Activated CD8-positive, alpha-beta T cell treated with anti-CD3 and anti-CD28 coated beads, Interleukin-2, amount 10 ng/mL, durations not matched to agents 7 days and 5 days (primary cell): ENCODE data around the gene IQCN. TPM values are rescaled to one million over a fixed set of nuclear protein-coding genes. Genes with fewer than 3 reads are reported as not detected.

Source experiments
- ATAC-seq: fragments of 150-1000 bp; cut with Tn5 transposase; one replicate; pipeline ENCODE4 v1.10.0; 2021; ENCODE audit warnings: moderate library complexity
- CTCF ChIA-PET: fragments of 350-600 bp; sonication (Branson Sonifier 250); formaldehyde crosslinking; loops from one replicate; lab custom pipeline; 2021; ENCODE audit warnings: antibody characterized with exemption; lab: Charles Lee
- POLR2A ChIA-PET: fragments of 350-600 bp; sonication (Branson Sonifier 250); formaldehyde crosslinking; loops from one replicate; lab custom pipeline; 2021; ENCODE audit warnings: antibody characterized with exemption; lab: Charles Lee
- DNase-seq: peaks from one replicate; pipeline ENCODE4 v3.0.0-alpha.2; 2020
- H3K27ac Mint-ChIP-seq: one replicate; pipeline ENCODE4 v1.8.0; 2021; ENCODE audit warnings: mild to moderate bottlenecking, mixed read lengths
- H3K27me3 Mint-ChIP-seq: one replicate; pipeline ENCODE4 v1.8.0; 2021; ENCODE audit warnings: low read depth, mixed read lengths
- H3K36me3 Mint-ChIP-seq: one replicate; pipeline ENCODE4 v1.8.0; 2021; ENCODE audit warnings: low read depth, mixed read lengths
- H3K4me1 Mint-ChIP-seq: one replicate; pipeline ENCODE4 v1.8.0; 2021; ENCODE audit warnings: low read depth, mixed read lengths
- H3K4me3 Mint-ChIP-seq: one replicate; pipeline ENCODE4 v1.8.0; 2021; ENCODE audit warnings: mild to moderate bottlenecking, mixed read lengths
- H3K9me3 Mint-ChIP-seq: one replicate; pipeline ENCODE4 v1.8.0; 2022; ENCODE audit warnings: mixed read lengths; ENCODE audit not compliant: insufficient read depth
- total RNA-seq, 2 experiments: library from RNA; stranded (reverse); gene quantifications; one replicate each; pipeline ENCODE4 v1.2.3, GENCODE V29; 2021

Gene IQCN
- total RNA-seq, 2 experiments from 2014 or later, result 3.7 to 4.2 TPM

DNA sequence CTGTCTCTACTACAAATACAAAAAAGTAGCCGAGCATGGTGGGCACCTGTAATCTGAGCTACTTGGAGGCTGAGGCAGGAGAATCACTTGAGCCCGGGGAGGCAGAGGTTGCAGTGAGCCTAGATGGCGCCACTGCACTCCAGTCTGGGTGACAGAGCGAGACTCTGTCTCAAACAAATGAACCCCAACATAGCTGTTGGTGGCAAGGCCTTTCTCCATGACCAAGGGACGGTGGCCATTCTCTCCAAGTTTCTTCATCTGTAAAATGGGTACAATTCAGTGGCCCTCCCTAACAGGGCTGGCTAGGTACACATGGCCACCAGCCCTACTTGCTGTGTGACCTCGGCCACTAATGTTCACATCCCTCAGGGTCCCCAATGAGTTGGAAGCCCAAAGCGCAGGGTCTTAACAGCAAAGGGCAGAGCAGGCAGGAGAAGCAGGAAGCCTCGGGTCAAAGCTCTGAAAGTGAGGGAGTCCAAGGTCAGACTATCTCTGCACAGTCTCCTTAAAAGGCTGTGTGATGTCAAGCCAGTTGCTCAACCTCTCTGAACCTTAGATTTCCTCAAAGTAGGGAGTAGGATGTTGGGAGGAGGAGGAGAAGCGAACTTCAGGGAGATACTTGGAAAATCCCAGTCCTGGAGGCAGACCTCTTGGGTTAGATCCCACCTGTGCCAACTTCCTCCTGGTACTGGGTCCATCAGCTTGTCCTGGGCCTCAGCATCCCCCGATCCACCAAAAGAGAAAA is 4.4 kb upstream of the IQCN start:
- Mint-ChIP-seq H3K36me3 (peaks cover 53% of the 10 kb centered on the region), H3K27ac (peak overlapping the region; percentile 98), H3K27me3 (no peaks in the 10 kb centered on the region), H3K9me3 (no peaks in the 10 kb centered on the region), H3K4me1 (peaks cover 59% of the 10 kb centered on the region), H3K4me3 (peak overlapping the region; percentile 96)
- ChIA-PET POLR2A (interaction anchor here (0.8 to 8.6 kb wide), 13 partner anchors 9 to 278 kb away, joined by 3 to 647 read pairs (median 5); partner anchors contain the start of genes LSM4, RAB3A and SSBP4), CTCF (interaction anchor here (0.6 to 8.9 kb wide), 36 partner anchors 10 to 183 kb away, joined by 3 to 464 read pairs (median 7); partner anchors contain the start of genes LSM4, MPV17L2, RAB3A and SSBP4)
- DNase-seq (peak; percentile 70), ATAC-seq (no peak)

DNA sequence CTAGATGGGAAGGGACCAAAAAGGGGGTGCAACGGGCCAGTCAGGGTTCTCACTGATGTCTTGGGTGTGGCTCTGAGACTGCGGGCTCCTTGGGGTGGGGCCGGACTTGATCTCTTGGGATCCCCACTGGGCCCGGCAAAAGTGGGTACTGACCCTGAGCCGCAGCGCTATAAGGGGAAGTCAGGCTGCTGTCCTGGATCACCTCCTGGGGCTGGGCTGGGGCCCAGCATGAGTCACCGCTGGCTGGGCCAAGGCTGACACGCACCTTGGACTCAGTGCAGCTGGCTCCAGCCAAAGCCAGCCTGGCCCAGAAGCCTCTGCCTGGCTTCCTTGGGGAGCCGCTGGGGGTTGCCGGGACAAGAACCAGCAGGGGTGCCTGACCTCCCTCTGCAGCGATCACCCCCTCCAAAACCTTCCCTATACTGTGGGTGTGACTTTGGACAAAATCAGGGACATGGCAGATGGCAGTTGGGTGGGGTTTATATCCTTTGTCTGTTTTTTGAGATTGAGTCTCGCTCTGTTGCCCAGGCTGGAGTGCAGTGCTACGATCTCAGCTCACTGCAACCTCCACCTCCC is 617 bp upstream of the IQCN start:
- Mint-ChIP-seq H3K27ac (peak overlapping the region; percentile 57), H3K4me3 (no peak overlapping the region), H3K4me1 (peaks cover 49% of the 10 kb centered on the region), H3K9me3 (no peaks in the 10 kb centered on the region), H3K36me3 (peaks cover 48% of the 10 kb centered on the region), H3K27me3 (no peaks in the 10 kb centered on the region)
- peak; percentile 1 for ATAC-seq
- ChIA-PET POLR2A (interaction anchor here (0.8 to 8.6 kb wide), 5 partner anchors 10 to 54 kb away, joined by 3 to 647 read pairs (median 5); partner anchors contain the start of gene LSM4), CTCF (interaction anchor here (1.2 to 8.9 kb wide), 7 partner anchors 18 to 114 kb away, joined by 3 to 464 read pairs (median 5); partner anchors contain the start of gene LSM4)
- no peak for DNase-seq

DNA sequence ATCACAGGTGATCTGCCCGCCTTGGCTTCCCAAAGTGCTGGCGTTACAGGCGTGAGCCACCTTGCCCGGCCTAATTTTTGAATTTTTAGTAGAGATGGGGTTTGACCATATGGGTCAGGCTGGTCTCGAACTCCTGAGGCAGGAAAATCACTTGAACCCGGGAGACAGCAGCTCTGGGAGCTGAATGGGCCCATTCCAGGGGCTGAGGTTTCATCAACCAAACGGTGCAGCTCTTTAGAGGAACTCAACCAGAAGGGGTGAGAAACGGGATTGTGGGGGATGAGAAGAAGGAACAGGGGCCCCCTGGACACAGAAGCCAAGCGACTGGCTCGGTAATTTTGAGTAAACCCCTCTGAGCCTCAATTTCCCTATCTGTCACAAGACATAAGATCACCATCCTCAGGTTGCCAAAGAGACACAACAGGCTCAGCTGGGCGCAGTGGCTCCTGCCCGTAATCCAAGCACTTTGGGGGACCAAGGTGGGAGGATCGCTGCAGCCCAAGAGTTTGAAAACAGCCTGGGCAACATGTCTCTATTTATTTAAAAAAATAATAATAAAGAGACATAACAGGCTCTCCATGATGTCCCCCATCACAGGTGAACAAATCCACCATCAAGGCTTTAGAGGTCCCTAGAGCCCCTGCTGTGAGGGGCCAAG is 562 bp downstream of the IQCN start:
- Mint-ChIP-seq H3K36me3 (peaks cover 38% of the 10 kb centered on the region), H3K27me3 (no peaks in the 10 kb centered on the region), H3K9me3 (no peaks in the 10 kb centered on the region), H3K27ac (no peak overlapping the region), H3K4me1 (peaks cover 42% of the 10 kb centered on the region), H3K4me3 (no peak overlapping the region)
- ATAC-seq (no peak), DNase-seq (no peak)
- ChIA-PET CTCF (interaction anchor here (1.2 to 8.9 kb wide), 6 partner anchors 22 to 115 kb away, joined by 3 to 464 read pairs (median 8); partner anchors contain the start of gene LSM4), POLR2A (interaction anchor here (0.9 to 1.6 kb wide), 5 partner anchors 19 to 55 kb away, joined by 3 to 5 read pairs (median 3); partner anchors contain the start of gene LSM4)

DNA sequence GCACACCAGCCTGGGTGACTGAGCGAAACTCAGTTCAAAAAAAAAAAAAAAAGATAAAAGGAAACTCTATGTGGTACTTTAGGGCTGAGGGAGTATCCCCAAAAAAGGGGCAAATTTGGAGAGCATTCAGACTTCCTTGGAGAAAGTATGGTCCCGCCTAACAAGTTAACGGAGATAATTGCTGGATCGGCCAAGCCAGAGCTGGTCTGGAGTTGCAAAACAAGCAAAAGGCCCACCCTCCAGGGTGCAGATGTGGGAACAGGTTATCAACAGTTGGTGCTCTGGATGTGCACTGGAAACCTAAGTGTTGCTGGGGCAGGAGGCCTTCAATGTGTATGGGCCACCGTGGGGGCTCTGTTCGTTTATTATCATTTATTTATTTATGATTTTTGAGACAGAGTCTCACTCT is 2.8 kb downstream of the IQCN start:
- DNase-seq (no peak), ATAC-seq (no peak)
- H3K9me3 Mint-ChIP-seq, result no peaks in the 10 kb centered on the region
- H3K4me1 Mint-ChIP-seq, result peaks cover 27% of the 10 kb centered on the region
- no peak overlapping the region for H3K4me3 Mint-ChIP-seq
- CTCF ChIA-PET, result interaction anchor here (0.6 to 2.4 kb wide), 5 partner anchors 9 to 117 kb away, joined by 3 to 7 read pairs (median 3); partner anchors contain the start of genes LSM4 and MPV17L2
- peaks cover 27% of the 10 kb centered on the region for H3K36me3 Mint-ChIP-seq
- H3K27me3 Mint-ChIP-seq, result no peaks in the 10 kb centered on the region
- no peak overlapping the region for H3K27ac Mint-ChIP-seq
- POLR2A ChIA-PET, result no interaction called here

DNA sequence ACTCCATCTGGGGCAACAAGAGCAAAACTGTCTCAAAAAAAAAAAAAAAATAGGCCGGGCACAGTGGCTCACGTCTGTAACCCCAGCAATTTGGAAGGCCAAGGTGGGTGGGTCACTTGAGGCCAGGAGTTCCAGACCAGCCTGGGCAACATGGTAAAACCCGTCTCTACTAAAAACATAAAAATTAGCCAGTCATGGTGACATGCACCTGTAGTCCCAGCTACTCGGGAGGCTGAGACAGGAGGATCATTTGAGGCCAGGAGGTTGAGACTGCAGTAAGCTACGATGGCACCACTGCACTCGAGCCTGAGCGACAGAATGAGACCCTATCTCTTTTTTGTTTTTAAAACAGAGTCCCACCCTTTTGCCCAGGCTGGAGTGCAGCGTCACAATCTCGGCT is 3.9 kb downstream of the IQCN start:
- no peak overlapping the region for H3K4me3 Mint-ChIP-seq
- CTCF ChIA-PET, result interaction anchor here (0.6 to 4.3 kb wide), 5 partner anchors 9 to 182 kb away, joined by 3 to 25 read pairs (median 7); partner anchors contain the start of gene LSM4
- DNase-seq (no peak), ATAC-seq (no peak)
- H3K27ac Mint-ChIP-seq, result no peak overlapping the region
- POLR2A ChIA-PET, result no interaction called here
- H3K27me3 Mint-ChIP-seq, result no peaks in the 10 kb centered on the region
- no peaks in the 10 kb centered on the region for H3K9me3 Mint-ChIP-seq
- peaks cover 25% of the 10 kb centered on the region for H3K36me3 Mint-ChIP-seq
- peaks cover 30% of the 10 kb centered on the region for H3K4me1 Mint-ChIP-seq

DNA sequence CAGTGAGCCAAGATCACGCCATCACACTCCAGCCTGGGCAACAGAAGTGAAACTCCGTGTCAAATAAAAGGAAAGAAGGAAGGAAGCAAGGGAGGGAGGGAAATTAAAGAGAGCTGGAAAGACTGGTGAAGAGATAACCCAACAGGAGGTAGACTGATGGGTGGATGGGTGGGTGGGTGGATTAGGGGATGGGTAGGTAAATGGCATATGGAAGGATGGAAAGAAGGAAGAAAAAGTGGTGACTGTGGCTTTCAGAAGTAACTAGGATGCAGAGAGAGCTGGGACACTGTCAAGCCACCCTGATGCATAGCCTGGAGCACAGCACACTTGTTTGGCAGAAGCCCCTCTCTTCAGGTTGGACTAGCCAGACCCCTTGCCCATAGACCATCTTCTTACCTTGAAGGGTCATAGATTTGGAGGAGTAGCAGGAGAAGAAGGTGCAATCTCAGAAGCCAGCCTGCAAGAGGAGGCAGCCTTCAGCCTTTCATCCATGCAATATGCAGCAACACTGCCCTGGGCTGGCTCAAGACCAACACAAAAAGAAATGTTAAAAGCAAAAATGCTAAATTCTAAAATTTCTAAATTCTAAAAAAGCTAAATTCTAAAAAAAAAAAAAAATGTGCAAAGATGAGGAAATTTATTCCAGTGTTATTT is 5.1 kb downstream of the IQCN start:
- peaks cover 19% of the 10 kb centered on the region for H3K4me1 Mint-ChIP-seq
- ChIA-PET POLR2A (interaction anchor here (0.9 to 1.9 kb wide), 2 partner anchors 9 to 11 kb away, joined by 4 to 5 read pairs; no protein-coding TSS in a partner anchor), CTCF (interaction anchor here (0.6 to 4.3 kb wide), 7 partner anchors 10 to 216 kb away, joined by 3 to 25 read pairs (median 4); a partner anchor contains a TSS)
- H3K27me3 Mint-ChIP-seq, result no peaks in the 10 kb centered on the region
- ATAC-seq (no peak), DNase-seq (no peak)
- peaks cover 16% of the 10 kb centered on the region for H3K36me3 Mint-ChIP-seq
- H3K9me3 Mint-ChIP-seq, result no peaks in the 10 kb centered on the region
- H3K4me3 Mint-ChIP-seq, result no peak overlapping the region
- no peak overlapping the region for H3K27ac Mint-ChIP-seq

DNA sequence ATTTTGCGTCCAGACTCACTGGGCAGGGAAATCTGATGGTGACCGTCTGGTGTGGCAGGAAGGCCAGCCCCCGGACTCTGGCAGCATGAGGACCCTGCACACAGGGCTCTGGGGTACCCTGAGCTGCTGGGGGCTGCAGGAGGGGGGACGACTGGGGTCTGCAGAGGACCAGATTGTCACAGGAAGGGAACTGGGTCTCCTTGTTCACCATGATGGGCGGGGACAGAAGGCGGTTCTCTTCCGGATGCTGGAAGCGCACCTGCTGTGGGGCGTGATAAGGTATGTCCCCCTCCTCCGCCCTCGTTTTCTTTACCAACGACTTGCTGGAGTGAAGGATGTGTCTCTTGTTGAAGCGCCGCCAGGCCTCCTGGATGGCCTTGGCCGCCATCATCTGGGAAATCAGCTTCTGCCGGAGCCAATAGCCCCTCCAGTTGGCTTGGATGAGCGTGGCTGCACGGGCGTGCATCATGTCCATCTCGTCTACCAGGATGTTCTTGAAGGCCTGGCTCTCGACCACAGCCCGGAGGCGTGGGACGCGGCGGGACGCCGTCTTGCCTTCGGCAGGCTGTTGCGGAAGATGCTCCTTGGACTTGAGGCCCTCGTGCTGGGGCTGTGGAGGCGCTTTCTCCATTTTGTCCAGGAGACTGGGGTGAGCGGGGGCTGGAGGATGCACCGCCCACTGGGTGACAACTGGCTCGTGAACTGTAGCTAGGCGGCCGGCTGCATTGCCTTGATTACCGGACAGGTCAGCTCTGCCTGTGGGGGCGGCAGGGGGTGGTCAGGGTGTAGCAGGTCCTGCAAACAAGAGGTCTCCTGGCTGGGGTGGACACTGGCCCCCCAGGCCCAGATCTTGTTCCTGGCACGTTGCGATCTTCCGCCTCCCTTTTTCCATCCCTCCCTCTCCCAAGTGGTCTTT is 7.2 kb downstream of the IQCN start:
- Mint-ChIP-seq H3K27ac (no peak overlapping the region), H3K36me3 (peaks cover 10% of the 10 kb centered on the region), H3K4me3 (no peak overlapping the region), H3K27me3 (no peaks in the 10 kb centered on the region), H3K4me1 (peaks cover 14% of the 10 kb centered on the region), H3K9me3 (no peaks in the 10 kb centered on the region)
- ChIA-PET POLR2A (no interaction called here), CTCF (interaction anchor here (4.3 kb wide), 1 partner anchor 12 kb away, joined by 25 read pairs; no protein-coding TSS in a partner anchor)
- ATAC-seq (no peak), DNase-seq (no peak)

DNA sequence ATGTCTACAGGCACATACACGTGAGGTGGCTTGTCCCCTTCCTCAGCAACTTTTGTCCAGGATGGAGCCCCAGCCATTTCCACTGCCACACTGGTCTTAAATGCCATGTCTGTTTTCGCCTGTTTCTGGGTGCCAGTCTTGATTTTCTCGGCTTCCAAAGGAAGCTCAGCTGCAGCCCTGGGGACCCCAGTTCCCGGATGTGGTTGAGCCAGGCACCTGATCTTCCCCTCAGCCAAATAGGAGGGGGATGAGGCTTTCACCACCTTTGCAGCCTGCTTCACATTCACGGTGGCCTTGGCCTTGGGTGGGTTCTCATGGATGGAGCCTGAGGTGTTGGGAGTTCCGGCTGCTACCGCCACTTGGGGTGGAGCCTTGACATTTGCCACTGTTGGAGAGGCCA is 8.7 kb downstream of the IQCN start:
- ATAC-seq (no peak), DNase-seq (no peak)
- Mint-ChIP-seq H3K36me3 (peaks cover 10% of the 10 kb centered on the region), H3K27me3 (no peaks in the 10 kb centered on the region), H3K27ac (no peak overlapping the region), H3K4me1 (peaks cover 11% of the 10 kb centered on the region), H3K4me3 (no peak overlapping the region), H3K9me3 (no peaks in the 10 kb centered on the region)
- ChIA-PET CTCF (interaction anchor here (1.3 kb wide), 1 partner anchor 14 kb away, joined by 3 read pairs; no protein-coding TSS in a partner anchor), POLR2A (no interaction called here)

DNA sequence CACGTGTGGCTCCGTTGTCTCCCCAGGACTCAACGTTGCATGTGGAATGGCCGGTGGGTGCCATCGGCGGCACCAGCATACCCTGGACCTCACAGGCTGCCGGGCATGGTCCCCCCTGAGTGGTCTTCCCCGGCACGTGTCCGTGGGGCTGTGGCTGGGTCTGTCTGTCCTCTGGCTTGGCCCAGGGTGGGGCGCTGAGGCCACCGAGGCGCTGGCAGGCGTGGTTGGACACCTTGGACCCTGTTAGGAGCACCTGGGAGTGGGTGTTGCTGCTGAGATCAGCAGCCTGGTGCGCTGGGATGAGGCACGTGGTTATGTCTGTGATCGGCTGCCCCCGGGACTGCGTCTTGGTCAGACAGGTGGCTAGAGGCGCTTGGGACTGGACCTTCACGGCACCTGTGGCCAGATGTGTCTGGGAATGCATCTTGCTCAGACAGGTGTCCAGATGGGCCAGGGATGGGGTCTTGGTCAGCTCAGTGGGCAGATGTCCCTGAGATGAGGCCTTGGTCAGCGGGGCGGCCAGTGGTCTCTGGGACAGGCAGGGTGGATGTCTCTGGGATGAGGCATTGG is 9.2 kb downstream of the IQCN start:
- Mint-ChIP-seq H3K36me3 (peaks cover 10% of the 10 kb centered on the region), H3K27me3 (no peaks in the 10 kb centered on the region), H3K27ac (no peak overlapping the region), H3K4me3 (no peak overlapping the region), H3K9me3 (no peaks in the 10 kb centered on the region), H3K4me1 (peaks cover 11% of the 10 kb centered on the region)
- DNase-seq (no peak), ATAC-seq (no peak)
- POLR2A ChIA-PET, result no interaction called here
- CTCF ChIA-PET, result interaction anchor here (1.3 kb wide), 1 partner anchor 15 kb away, joined by 3 read pairs; no protein-coding TSS in a partner anchor
